Endothelial cell of umbilical vein (primary cell): ENCODE data around the gene ST6GAL1. TPM values are rescaled to one million over a fixed set of nuclear protein-coding genes. Genes with fewer than 3 reads are reported as not detected.

Source experiments
- BruUV-seq: library from RNA; stranded (reverse); fragments of 400-500 nt; replicated peaks from 2 replicates; lab custom pipeline; 2021; lab: Mats Ljungman, UMichigan
- CTCF ChIA-PET: fragments of 300-600, 350-600 bp; sonication (Branson Sonifier 250); formaldehyde crosslinking; loops from one replicate; lab custom pipeline; 2021; ENCODE audit warnings: antibody characterized with exemption, inconsistent platforms; lab: Charles Lee
- POLR2A ChIA-PET: fragments of 300-600, 350-600 bp; sonication (Branson Sonifier 250); formaldehyde crosslinking; loops from one replicate; lab custom pipeline; 2021; ENCODE audit warnings: antibody characterized with exemption, inconsistent platforms; lab: Charles Lee
- DNase-seq: peaks from one replicate; pipeline ENCODE4 v3.0.0-alpha.2; 2011; ENCODE audit warnings: low read depth, low spot score
- FAIRE-seq: peaks from 2 replicates; lab custom pipeline; 2011; peaks lifted over from hg19 to GRCh38; lab: Jason Lieb, UNC
- H2AFZ ChIP-seq: 2 replicates; pipeline ENCODE4 v1.6.0; 2012; ENCODE audit warnings: low read depth, low read length, control low read depth, inconsistent platforms
- H3K27ac ChIP-seq: 2 replicates; pipeline ENCODE4 v1.5.1; 2011; ENCODE audit warnings: low read depth, mild to moderate bottlenecking, control low read depth, low read length, moderate library complexity; ENCODE audit not compliant: insufficient read depth
- H3K27me3 ChIP-seq, 2 experiments: 2 replicates each; pipeline versions ENCODE4 v1.6.0 to v1.6.1; 2011; ENCODE audit warnings: low read length in 2 of 2, mixed read lengths in 1 of 2; ENCODE audit not compliant: control insufficient read depth in 2 of 2, insufficient read depth in 2 of 2
- H3K36me3 ChIP-seq, 2 experiments: 2 replicates in 1 of 2; 3 replicates in 1 of 2; pipeline ENCODE4 v1.5.1; 2011; ENCODE audit warnings: low read length in 2 of 2, mild to moderate bottlenecking in 1 of 2, moderate library complexity in 1 of 2; ENCODE audit not compliant: control insufficient read depth in 2 of 2, insufficient read depth in 2 of 2; ENCODE audit errors: extremely low read depth in 1 of 2
- H3K4me1 ChIP-seq: 3 replicates; pipeline ENCODE4 v1.5.1; 2011; ENCODE audit warnings: mild to moderate bottlenecking, low read length; ENCODE audit not compliant: control insufficient read depth, insufficient read depth; ENCODE audit errors: extremely low read depth
- H3K4me2 ChIP-seq: 2 replicates; pipeline ENCODE4 v1.6.1; 2011; ENCODE audit warnings: low read length, control low read depth, mixed read lengths; ENCODE audit not compliant: insufficient read depth
- H3K4me3 ChIP-seq, 3 experiments: fragments of 200-600 bp in 1 of 3; sonication (generic), shearing (Covaris generic) in 1 of 3; replicated peaks in 1 of 3; 2 replicates each; pipeline ENCODE4 v1.5.1; 2011 to 2016; ENCODE audit warnings: control low read depth in 3 of 3, low read length in 3 of 3, mild to moderate bottlenecking in 2 of 3, inconsistent platforms in 1 of 3, low read depth in 1 of 3, moderate library complexity in 1 of 3; ENCODE audit not compliant: insufficient read depth in 1 of 3
- H3K79me2 ChIP-seq: 2 replicates; pipeline ENCODE4 v1.6.0; 2012; ENCODE audit warnings: low read length, inconsistent platforms; ENCODE audit not compliant: control insufficient read depth, insufficient read depth
- H3K9ac ChIP-seq: replicated peaks from 2 replicates; pipeline ENCODE3; 2011; ENCODE audit warnings: low read length, control low read depth; ENCODE audit not compliant: insufficient read depth; ENCODE audit errors: extremely low read depth
- H3K9me1 ChIP-seq: replicated peaks from 3 replicates; pipeline ENCODE4 v1.6.0; 2011; ENCODE audit warnings: mild to moderate bottlenecking, low read length; ENCODE audit not compliant: control insufficient read depth, insufficient read depth; ENCODE audit errors: extremely low read depth
- H3K9me3 ChIP-seq: replicated peaks from 2 replicates; pipeline ENCODE4 v1.5.1; 2012; ENCODE audit warnings: low read length, inconsistent platforms; ENCODE audit not compliant: control insufficient read depth, insufficient read depth
- H4K20me1 ChIP-seq: replicated peaks from 2 replicates; pipeline ENCODE3; 2011; ENCODE audit warnings: mild to moderate bottlenecking, low read length; ENCODE audit not compliant: control insufficient read depth, insufficient read depth; ENCODE audit errors: extremely low read depth
- FOS ChIP-seq: IDR thresholded peaks from 2 replicates; pipeline ENCODE4 v1.6.1; 2011; ENCODE audit warnings: mild to moderate bottlenecking, low read length, moderate library complexity, borderline replicate concordance; ENCODE audit not compliant: insufficient read depth
- MYC ChIP-seq: IDR thresholded peaks from one replicate; pipeline ENCODE4 v1.6.1; 2011; ENCODE audit warnings: mild to moderate bottlenecking, low read depth, low read length
- dilution Hi-C: fragments of 300-500 bp; cut with MboI; formaldehyde crosslinking; loops from one replicate; pipeline ENCODE4 v1.15.0; 2019; ENCODE audit warnings: low sequenced_read_pairs; ENCODE audit not compliant: extremely low pct_ligation_motif_present
- intact Hi-C: fragments of 100-400 bp; cut with micrococcal nuclease; formaldehyde crosslinking; loops from one replicate; pipeline ENCODE4 v1.10.0; 2022
- polyA plus RNA-seq, 4 experiments: library from polyadenylated mRNA; depleted of rRNA in 3 of 4; stranded (reverse) in 3 of 4; unstranded in 1 of 4; fragments of >200 nt; gene quantifications; 2 replicates each; pipeline versions ENCODE4 v1.2.1 to v1.2.3, GENCODE V29; 2011 to 2012; ENCODE audit warnings: missing spikeins in 1 of 4
- total RNA-seq: library from RNA; stranded (reverse); gene quantifications from 2 replicates; pipeline ENCODE4 v1.2.3, GENCODE V29; 2021
- TF ChIP-seq, protein P1 (sequence below): IDR thresholded peaks from 2 replicates; pipeline ENCODE4 v1.6.1; 2011; ENCODE audit not compliant: insufficient read depth, insufficient read length
- TF ChIP-seq, protein P2 (sequence below), 2 donors: IDR thresholded peaks; 1 replicate in 1 of 2; 2 replicates in 1 of 2; pipeline ENCODE4 v1.5.1; 2011; ENCODE audit warnings: low read length in 2 of 2, mild to moderate bottlenecking in 2 of 2, moderate library complexity in 2 of 2, control low read depth in 1 of 2, inconsistent platforms in 1 of 2, low read depth in 1 of 2; ENCODE audit not compliant: insufficient read depth in 1 of 2; ENCODE audit errors: extremely low read depth in 1 of 2

The ST6GAL1 gene
- total and polyA plus RNA-seq, 2 donors (not counting 3 experiments of a cell fraction or from before 2014, with no cell fraction given), result 63.9 to 101 TPM

DNA sequence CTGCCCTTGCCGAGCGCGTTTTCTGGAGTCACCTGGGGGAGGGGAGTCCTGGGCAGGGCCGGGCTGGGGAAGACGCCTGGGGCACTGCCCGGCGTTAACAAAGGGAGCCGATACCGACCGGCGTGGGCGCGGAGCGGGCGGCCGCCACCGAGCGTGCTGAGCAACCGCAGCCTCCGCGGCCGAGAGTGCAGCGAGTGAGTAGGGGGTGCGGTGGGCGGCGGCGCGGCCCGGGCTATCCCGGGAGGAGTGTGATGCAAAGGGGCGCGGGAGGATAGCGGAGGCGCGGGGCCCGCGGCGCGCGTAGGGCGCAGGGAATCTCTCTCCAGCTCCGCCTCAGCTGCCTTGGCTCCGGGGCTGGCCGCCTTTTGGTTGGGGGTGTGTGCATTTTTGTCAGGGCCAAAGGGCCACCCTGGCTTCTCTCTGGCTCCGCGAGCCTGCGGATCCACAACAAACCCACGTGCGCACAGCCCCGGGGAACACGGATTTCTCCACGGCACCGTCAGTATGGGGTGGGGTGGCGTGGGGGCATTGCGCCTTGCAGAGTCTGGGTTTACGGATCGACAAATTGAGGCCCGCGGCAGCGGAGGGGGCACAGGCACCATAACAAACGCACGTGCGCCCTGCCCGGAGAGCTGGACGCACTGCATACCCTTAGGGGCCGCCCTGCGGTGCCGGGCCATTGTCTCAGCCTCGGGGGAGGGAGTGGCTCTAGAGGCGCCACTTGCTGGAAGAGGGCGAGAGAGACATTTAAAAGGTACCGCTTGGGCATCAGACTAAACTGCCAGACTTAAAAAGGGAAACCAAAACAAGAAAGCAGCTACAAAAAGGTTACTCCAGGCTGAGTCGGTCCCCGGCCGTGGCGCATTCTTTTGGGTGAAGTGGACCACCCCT, 560 bp downstream of the ST6GAL1 start:
- DNase-seq (peak; percentile 81), FAIRE-seq (peak; percentile 83)
- Histone ChIP-seq H3K4me2 (peak overlapping the region; percentile 94), H4K20me1 (no peaks in the 10 kb centered on the region), H3K9me1 (no peaks in the 10 kb centered on the region), H3K27me3 (no peaks in the 10 kb centered on the region), H3K9me3 (no peaks in the 10 kb centered on the region), H2AFZ (peak overlapping the region; percentile 68), H3K36me3 (peaks cover 0 to 14% of the 10 kb centered on the region in 2 experiments), H3K4me1 (peaks cover 26% of the 10 kb centered on the region), H3K4me3 (peak overlapping the region; percentile 66 to 96 (median 83)), H3K27ac (peak overlapping the region; percentile 53), H3K9ac (peak overlapping the region; percentile 79), H3K79me2 (peaks cover 41% of the 10 kb centered on the region)
- no TSS peak for BruUV-seq
- dilution Hi-C loops, result no loop called here
- intact Hi-C loops, result loop anchor here (1.0 to 5.0 kb wide), 13 partner anchors 44 to 994 kb away; partner anchors contain the start of genes EIF4A2, RPL39L, TBCCD1 and TRA2B
- ChIA-PET CTCF (interaction anchor here (0.6 to 6.8 kb wide), 12 partner anchors 17 to 234 kb away, joined by 3 to 102 read pairs (median 6); partner anchors contain the start of gene RPL39L), POLR2A (interaction anchor here (0.7 to 1.3 kb wide), 2 partner anchors 80 to 82 kb away, joined by 3 to 5 read pairs; no protein-coding TSS in a partner anchor)
- TF ChIP-seq, protein P1, sequence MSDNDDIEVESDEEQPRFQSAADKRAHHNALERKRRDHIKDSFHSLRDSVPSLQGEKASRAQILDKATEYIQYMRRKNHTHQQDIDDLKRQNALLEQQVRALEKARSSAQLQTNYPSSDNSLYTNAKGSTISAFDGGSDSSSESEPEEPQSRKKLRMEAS, result peak; percentile 94
- TF ChIP-seq MYC (peak; percentile 77), FOS (no peak)
- TF ChIP-seq, protein P2, sequence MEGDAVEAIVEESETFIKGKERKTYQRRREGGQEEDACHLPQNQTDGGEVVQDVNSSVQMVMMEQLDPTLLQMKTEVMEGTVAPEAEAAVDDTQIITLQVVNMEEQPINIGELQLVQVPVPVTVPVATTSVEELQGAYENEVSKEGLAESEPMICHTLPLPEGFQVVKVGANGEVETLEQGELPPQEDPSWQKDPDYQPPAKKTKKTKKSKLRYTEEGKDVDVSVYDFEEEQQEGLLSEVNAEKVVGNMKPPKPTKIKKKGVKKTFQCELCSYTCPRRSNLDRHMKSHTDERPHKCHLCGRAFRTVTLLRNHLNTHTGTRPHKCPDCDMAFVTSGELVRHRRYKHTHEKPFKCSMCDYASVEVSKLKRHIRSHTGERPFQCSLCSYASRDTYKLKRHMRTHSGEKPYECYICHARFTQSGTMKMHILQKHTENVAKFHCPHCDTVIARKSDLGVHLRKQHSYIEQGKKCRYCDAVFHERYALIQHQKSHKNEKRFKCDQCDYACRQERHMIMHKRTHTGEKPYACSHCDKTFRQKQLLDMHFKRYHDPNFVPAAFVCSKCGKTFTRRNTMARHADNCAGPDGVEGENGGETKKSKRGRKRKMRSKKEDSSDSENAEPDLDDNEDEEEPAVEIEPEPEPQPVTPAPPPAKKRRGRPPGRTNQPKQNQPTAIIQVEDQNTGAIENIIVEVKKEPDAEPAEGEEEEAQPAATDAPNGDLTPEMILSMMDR (IDR thresholded peaks at IDR 0.05; ENCODE audit: extremely low read depth in 1 of 2, insufficient read depth in 1 of 2, low read depth in 1 of 2, low read length in 2 of 2), result peak in 1 of 2 donors; percentile 20
